Stimulated activated CD4-positive, alpha-beta T cell treated with anti-CD3 and anti-CD28 coated beads, Interleukin-2, amount 100 ng/mL, for 24 hours (primary cell): Measurements from ENCODE around the gene EXOC8.

Source experiments
- DNase-seq, 2 donors: peaks; one replicate each; pipeline ENCODE4 v3.0.0-alpha.2; 2020

Gene EXOC8

DNA sequence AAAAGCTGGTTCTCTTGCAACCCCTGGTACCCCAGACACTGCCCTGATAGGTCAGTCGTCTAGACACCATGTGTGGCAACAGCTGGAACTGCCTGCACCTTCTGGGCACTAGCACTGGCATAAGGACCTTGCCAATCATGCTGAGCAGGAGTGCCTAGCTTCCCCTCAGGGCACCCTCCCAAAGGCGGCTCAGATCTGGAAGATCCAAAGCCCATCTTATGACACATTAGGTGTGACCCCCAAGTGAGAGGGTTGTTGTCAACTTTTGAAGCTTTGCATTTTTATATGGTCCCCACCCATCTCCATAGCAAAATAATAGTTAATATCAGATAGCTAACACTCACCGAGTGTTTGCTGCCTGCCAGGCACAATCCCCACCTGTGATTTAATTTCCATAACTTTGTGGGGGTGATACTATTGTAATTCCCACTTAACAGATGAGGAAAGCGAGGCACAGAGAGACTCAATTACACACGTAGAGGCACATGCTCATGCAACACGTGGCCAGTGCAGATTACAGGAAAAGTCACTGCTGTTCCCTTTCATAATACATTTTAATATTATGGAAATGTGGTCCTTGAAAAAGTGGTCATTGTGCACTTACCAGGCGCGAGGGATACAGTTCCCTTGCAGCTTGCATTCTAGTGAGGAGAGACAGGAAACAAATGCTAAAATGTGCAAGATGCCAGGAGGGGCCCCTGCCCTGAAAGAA, 25.8 kb downstream of the EXOC8 start:
- DNase-seq, result no peak

DNA sequence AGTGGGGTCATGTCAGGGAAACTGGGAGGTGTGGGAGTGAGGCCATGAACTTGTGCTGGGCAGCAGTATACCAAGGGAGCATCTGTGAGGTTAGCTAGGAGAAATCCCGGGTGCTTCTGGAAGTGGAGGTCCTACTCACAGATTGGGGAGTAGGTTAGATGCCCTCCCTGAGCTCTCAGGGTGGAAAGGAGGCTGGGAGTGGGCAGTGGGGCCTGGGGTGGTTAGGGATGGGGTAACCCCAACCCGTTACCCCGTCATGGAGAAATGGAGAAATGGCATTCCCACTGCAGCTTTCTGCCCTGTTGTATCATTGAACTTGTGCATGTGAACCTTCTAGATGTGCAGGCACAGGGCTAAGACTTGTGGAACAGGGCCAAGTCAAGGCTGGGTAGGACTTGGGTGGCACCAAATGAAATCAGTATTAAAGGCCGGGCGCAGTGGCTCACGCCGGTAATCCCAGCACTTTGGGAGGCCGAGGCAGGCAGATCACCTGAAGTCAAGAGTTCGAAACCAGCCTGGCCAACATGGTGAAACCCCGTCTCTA, 27.2 kb downstream of the EXOC8 start:
- no peak for DNase-seq

DNA sequence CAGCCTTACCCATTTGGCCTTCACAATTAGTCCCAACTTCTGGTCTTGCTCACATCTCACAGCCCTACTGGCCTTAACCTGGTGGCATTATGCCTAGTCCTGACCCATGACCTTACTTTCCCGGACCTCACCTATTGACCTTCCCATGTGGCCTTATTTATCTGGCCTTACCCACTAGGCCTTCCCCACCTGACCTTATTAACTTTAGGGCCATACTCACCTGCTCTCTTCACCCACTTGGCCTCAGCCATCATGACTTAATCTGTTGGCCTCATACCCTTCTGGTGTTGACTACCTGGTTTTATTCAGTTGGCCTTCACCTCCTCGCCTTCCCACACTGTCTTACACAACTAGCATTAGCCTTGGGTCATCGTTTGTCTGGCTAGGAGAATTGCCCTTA, 35.7 kb downstream of the EXOC8 start:
- DNase-seq, result no peak

DNA sequence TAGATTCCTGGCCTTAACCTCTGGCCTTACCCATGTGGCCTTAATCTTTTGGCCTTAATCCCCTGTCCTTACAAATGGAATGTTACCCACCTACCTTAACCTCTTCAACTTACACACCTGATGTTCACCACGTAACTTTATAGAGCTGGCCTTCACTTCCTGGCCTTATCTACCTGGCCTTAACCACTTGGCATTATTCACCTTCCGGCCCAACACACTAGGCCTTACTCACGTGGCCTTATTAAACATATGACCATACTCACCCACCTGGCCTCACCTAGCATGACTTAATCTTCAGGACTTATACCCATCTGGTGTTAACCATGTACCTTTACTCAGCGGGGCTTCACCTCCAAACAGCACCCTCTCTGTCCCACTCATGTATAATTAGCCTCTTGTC, 41.7 kb downstream of the EXOC8 start:
- DNase-seq, result no peak

DNA sequence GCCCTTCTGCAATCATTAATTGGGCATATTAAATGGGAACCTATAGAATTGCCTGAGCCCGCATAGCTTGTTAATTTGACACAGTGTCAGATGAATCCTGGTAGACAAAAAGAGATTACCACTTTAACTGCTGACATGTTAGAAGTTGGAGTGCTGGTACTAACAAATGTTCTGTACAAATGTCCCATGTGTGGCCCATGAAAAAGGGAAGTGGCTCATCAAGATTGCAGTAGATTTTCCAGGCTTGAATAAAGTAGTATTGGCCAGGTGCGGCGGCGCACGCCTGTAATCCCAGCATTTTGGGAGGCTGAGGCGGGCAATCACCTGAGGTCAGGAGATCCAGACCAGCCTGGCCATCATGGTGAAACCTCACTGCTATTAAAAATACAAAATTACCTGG, 51.0 kb downstream of the EXOC8 start:
- DNase-seq, result no peak

DNA sequence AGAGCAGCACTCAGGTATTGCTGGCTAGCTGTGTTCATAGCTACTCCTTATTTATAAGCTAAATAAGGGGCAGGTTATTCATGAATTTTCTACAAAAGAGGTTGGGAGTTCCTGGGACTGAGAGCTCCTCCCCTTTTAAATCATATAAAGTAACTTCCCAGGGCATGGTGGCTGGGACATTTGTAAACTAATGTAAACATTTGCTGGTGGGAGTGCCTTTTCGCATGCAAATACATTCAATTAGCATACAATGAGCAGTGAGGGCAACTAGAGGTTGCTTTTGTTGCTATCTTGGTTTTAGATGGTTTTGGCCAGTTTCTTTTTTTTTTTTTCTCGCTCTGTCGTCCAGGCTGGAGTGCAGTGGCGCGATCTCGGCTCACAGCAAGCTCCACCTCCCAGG, 53.2 kb downstream of the EXOC8 start:
- DNase-seq, result no peak
